Hepatocyte (in vitro differentiated cells): ENCODE measurements around the gene GALNT14.

Experiments
- CTCF ChIP-seq: fragments of 200-600 bp; sonication (generic); IDR thresholded peaks from 2 replicates; pipeline ENCODE4 v1.5.1; 2016; ENCODE audit warnings: antibody characterized with exemption, mild to moderate bottlenecking; ENCODE audit not compliant: poor library complexity
- EZH2 ChIP-seq: fragments of 200-600 bp; sonication (generic); IDR thresholded peaks from 2 replicates; pipeline ENCODE4 v1.6.1; 2016; ENCODE audit warnings: antibody characterized with exemption, mild to moderate bottlenecking, borderline replicate concordance

- TF ChIP-seq CTCF, result no peak
- TF ChIP-seq EZH2, result no peak
Measured at GRCh38 chr2:31054842-31055388, 83.3 kb downstream of the GALNT14 start.
